HEK293 (cell line): Measurements from ENCODE around the gene LTK.

Source experiments
- FEZF1 ChIP-seq: fragments of 450-650 bp; formaldehyde crosslinking; IDR thresholded peaks from 2 replicates; pipeline ENCODE4 v1.5.1; 2016; ENCODE audit warnings: missing biosample characterization, missing genetic modification characterization
- MYNN ChIP-seq: fragments of 450-650 bp; formaldehyde crosslinking; IDR thresholded peaks from 2 replicates; pipeline ENCODE4 v1.5.1; 2016; ENCODE audit warnings: missing biosample characterization, missing genetic modification characterization, borderline replicate concordance
- PBX3 ChIP-seq: sonication (generic); formaldehyde crosslinking; IDR thresholded peaks from 2 replicates; pipeline ENCODE4 v1.8.1; 2022; ENCODE audit warnings: mild to moderate bottlenecking, moderate library complexity, missing genetic modification reagents
- SCRT1 ChIP-seq: fragments of 450-650 bp; formaldehyde crosslinking; IDR thresholded peaks from 2 replicates; pipeline ENCODE4 v1.5.1; 2016; ENCODE audit warnings: missing biosample characterization, missing genetic modification characterization, borderline replicate concordance
- TCF7L2 ChIP-seq: IDR thresholded peaks from 2 replicates; pipeline ENCODE4 v1.6.1; 2011; ENCODE audit warnings: low read depth, mild to moderate bottlenecking, inconsistent platforms, low read length, moderate library complexity, borderline replicate concordance
- TRIM28 ChIP-seq: IDR thresholded peaks from 2 replicates; pipeline ENCODE4 v1.6.1; 2011; ENCODE audit warnings: low read length, control low read depth, borderline replicate concordance
- ZBTB10 ChIP-seq: fragments of 450-650 bp; formaldehyde crosslinking; IDR thresholded peaks from 2 replicates; pipeline ENCODE4 v1.5.1; 2016; ENCODE audit warnings: missing biosample characterization, missing genetic modification characterization
- ZBTB17 ChIP-seq: fragments of 450-650 bp; formaldehyde crosslinking; IDR thresholded peaks from 2 replicates; pipeline ENCODE4 v1.5.1; 2016; ENCODE audit warnings: missing biosample characterization, missing genetic modification characterization
- ZBTB20 ChIP-seq: fragments of 450-650 bp; formaldehyde crosslinking; IDR thresholded peaks from 2 replicates; pipeline ENCODE4 v1.5.1; 2016; ENCODE audit warnings: missing biosample characterization, missing genetic modification characterization
- ZBTB6 ChIP-seq: fragments of 450-650 bp; formaldehyde crosslinking; IDR thresholded peaks from 2 replicates; pipeline ENCODE4 v1.5.1; 2017; ENCODE audit warnings: missing biosample characterization, missing genetic modification characterization
- ZBTB7A ChIP-seq: fragments of 450-650 bp; formaldehyde crosslinking; IDR thresholded peaks from 2 replicates; pipeline ENCODE4 v1.5.1; 2016; ENCODE audit warnings: low read depth, missing biosample characterization, missing genetic modification characterization
- ZFHX2 ChIP-seq: fragments of 450-650 bp; formaldehyde crosslinking; conservative IDR thresholded peaks from 2 replicates; pipeline ENCODE4 v1.5.1; 2016; ENCODE audit warnings: missing biosample characterization, missing genetic modification characterization
- ZFP41 ChIP-seq: fragments of 450-650 bp; formaldehyde crosslinking; IDR thresholded peaks from 2 replicates; pipeline ENCODE4 v1.5.1; 2016; ENCODE audit warnings: missing biosample characterization, missing genetic modification characterization, borderline replicate concordance
- ZIC2 ChIP-seq: fragments of 450-650 bp; formaldehyde crosslinking; IDR thresholded peaks from 2 replicates; pipeline ENCODE4 v1.5.1; 2016; ENCODE audit warnings: missing biosample characterization, missing genetic modification characterization
- ZNF132 ChIP-seq: fragments of 450-650 bp; formaldehyde crosslinking; IDR thresholded peaks from 2 replicates; pipeline ENCODE4 v1.5.1; 2017; ENCODE audit warnings: missing biosample characterization, missing genetic modification characterization, borderline replicate concordance
- ZNF133 ChIP-seq: fragments of 450-650 bp; formaldehyde crosslinking; IDR thresholded peaks from 2 replicates; pipeline ENCODE4 v1.5.1; 2016; ENCODE audit warnings: missing biosample characterization, missing genetic modification characterization
- ZNF24 ChIP-seq: fragments of 450-650 bp; formaldehyde crosslinking; IDR thresholded peaks from 2 replicates; pipeline ENCODE4 v1.5.1; 2016; ENCODE audit warnings: missing biosample characterization, missing genetic modification characterization
- ZNF280C ChIP-seq: fragments of 450-650 bp; formaldehyde crosslinking; IDR thresholded peaks from 2 replicates; pipeline ENCODE4 v1.5.1; 2016; ENCODE audit warnings: missing biosample characterization, missing genetic modification characterization
- ZNF292 ChIP-seq: fragments of 450-650 bp; formaldehyde crosslinking; IDR thresholded peaks from 2 replicates; pipeline ENCODE4 v1.5.1; 2016; ENCODE audit warnings: low read depth, missing biosample characterization, missing genetic modification characterization, borderline replicate concordance
- ZNF398 ChIP-seq: fragments of 450-650 bp; formaldehyde crosslinking; IDR thresholded peaks from 2 replicates; pipeline ENCODE4 v1.5.1; 2017; ENCODE audit warnings: missing biosample characterization, missing genetic modification characterization
- ZNF416 ChIP-seq: fragments of 450-650 bp; formaldehyde crosslinking; IDR thresholded peaks from 2 replicates; pipeline ENCODE4 v1.5.1; 2016; ENCODE audit warnings: missing biosample characterization, missing genetic modification characterization
- ZNF423 ChIP-seq: fragments of 450-650 bp; formaldehyde crosslinking; IDR thresholded peaks from 2 replicates; pipeline ENCODE4 v1.5.1; 2016; ENCODE audit warnings: missing biosample characterization, missing genetic modification characterization
- ZNF501 ChIP-seq: fragments of 450-650 bp; formaldehyde crosslinking; IDR thresholded peaks from 2 replicates; pipeline ENCODE4 v1.5.1; 2016; ENCODE audit warnings: missing biosample characterization, missing genetic modification characterization
- ZNF513 ChIP-seq: fragments of 450-650 bp; IDR thresholded peaks from 2 replicates; pipeline ENCODE4 v1.5.1; 2018; ENCODE audit warnings: missing biosample characterization, missing genetic modification characterization
- ZNF521 ChIP-seq: fragments of 450-650 bp; formaldehyde crosslinking; IDR thresholded peaks from 2 replicates; pipeline ENCODE4 v1.5.1; 2017; ENCODE audit warnings: missing biosample characterization, mild to moderate bottlenecking, missing genetic modification characterization
- ZNF555 ChIP-seq: fragments of 450-650 bp; formaldehyde crosslinking; conservative IDR thresholded peaks from 2 replicates; pipeline ENCODE4 v1.5.1; 2017; ENCODE audit warnings: missing biosample characterization, mild to moderate bottlenecking, missing genetic modification characterization, inconsistent platforms
- ZNF626 ChIP-seq: fragments of 450-650 bp; sonication (Bioruptor Pico); formaldehyde crosslinking; IDR thresholded peaks from 2 replicates; pipeline ENCODE4 v1.5.1; 2018; ENCODE audit warnings: missing biosample characterization, missing genetic modification characterization, inconsistent platforms
- ZNF629 ChIP-seq: fragments of 450-650 bp; formaldehyde crosslinking; IDR thresholded peaks from 2 replicates; pipeline ENCODE4 v1.5.1; 2017; ENCODE audit warnings: missing biosample characterization, missing genetic modification characterization
- ZNF843 ChIP-seq: fragments of 450-650 bp; formaldehyde crosslinking; IDR thresholded peaks from 2 replicates; pipeline ENCODE4 v1.5.1; 2016; ENCODE audit warnings: missing biosample characterization, missing genetic modification characterization
- ZSCAN30 ChIP-seq: fragments of 450-650 bp; IDR thresholded peaks from 2 replicates; pipeline ENCODE4 v1.5.1; 2018; ENCODE audit warnings: missing biosample characterization, mild to moderate bottlenecking, missing genetic modification characterization, moderate library complexity

LTK gene

GRCh38 chr15:41513506-41514227 lies at the start of gene LTK (continued):
- TF ChIP-seq ZSCAN30 (tag by site-specific recombination) (no peak), PBX3 (CRISPR knock-in tag) (no peak), ZBTB7A (no peak), ZNF521 (tag by site-specific recombination) (no peak), ZNF292 (no peak), ZIC2 (peak; percentile 75), ZBTB20 (tag by site-specific recombination) (no peak), ZNF280C (no peak), ZNF132 (no peak), ZBTB6 (tag by site-specific recombination) (no peak), ZNF629 (tag by site-specific recombination) (no peak), ZFHX2 (peak; percentile 67; the same call in 1 of the 2 replicates), ZNF416 (no peak), ZFP41 (tag by site-specific recombination) (no peak), TCF7L2 (no peak), FEZF1 (0 out of 2 replicates have a peak, but pooled peaks have one; percentile 6), ZBTB17 (no peak; the same call in 1 of the 2 replicates), TRIM28 (no peak), ZNF626 (no peak), ZNF513 (no peak), ZNF133 (tag by site-specific recombination) (no peak), ZNF24 (tag by site-specific recombination) (no peak), MYNN (tag by site-specific recombination) (no peak), ZNF501 (no peak), ZNF843 (tag by site-specific recombination) (no peak), ZNF423 (tag by site-specific recombination) (peak; percentile 81), SCRT1 (no peak), ZNF555 (tag by site-specific recombination) (no peak), ZNF398 (tag by site-specific recombination) (0 out of 2 replicates have a peak, but pooled peaks have one; percentile 30), ZBTB10 (tag by site-specific recombination) (0 out of 2 replicates have a peak, but pooled peaks have one; percentile 52)
